Psoas muscle (tissue), 8 donors: ENCODE measurements around the gene MUC20. TPM values are rescaled to one million over a fixed set of nuclear protein-coding genes. Genes with fewer than 3 reads are reported as not detected.
"Not testable (repeated sequence)": the region's sequence is repeated elsewhere in the genome, so short reads cannot be mapped to it uniquely, and the experiment has no call there.

Experiments
- ATAC-seq, 4 donors: fragments of 200-7000 bp; cut with Tn5 transposase; one replicate each; pipeline ENCODE4 v1.9.1; 2020; ENCODE audit warnings: moderate library complexity in 3 of 4, mild to moderate bottlenecking in 2 of 4
- DNase-seq, 2 donors: peaks; one replicate each; pipeline ENCODE4 v3.0.0-alpha.2; 2020
- H3K27ac ChIP-seq: fragments of 200-600 bp; one replicate; pipeline ENCODE4 v1.8.0; 2022
- H3K27me3 ChIP-seq, 3 donors: fragments of 200-600 bp in 1 of 3; one replicate each; pipeline versions ENCODE4 v1.6.1 to v1.8.0; 2013 to 2022; ENCODE audit warnings: low read length in 2 of 3, mild to moderate bottlenecking in 2 of 3, moderate library complexity in 1 of 3; ENCODE audit not compliant: insufficient read depth in 3 of 3
- H3K36me3 ChIP-seq, 2 donors: fragments of 200-600 bp in 1 of 2; one replicate each; pipeline versions ENCODE4 v1.6.1 to v1.8.0; 2013 to 2022; ENCODE audit warnings: low read depth in 1 of 2, mild to moderate bottlenecking in 1 of 2, moderate library complexity in 1 of 2; ENCODE audit not compliant: insufficient read depth in 1 of 2
- H3K4me1 ChIP-seq: fragments of 200-600 bp; one replicate; pipeline ENCODE4 v1.8.0; 2022
- H3K4me3 ChIP-seq: fragments of 200-600 bp; one replicate; pipeline ENCODE4 v1.8.0; 2022; ENCODE audit warnings: mild to moderate bottlenecking
- H3K9me3 ChIP-seq: fragments of 200-600 bp; one replicate; pipeline ENCODE4 v1.8.0; 2022
- CTCF ChIP-seq: fragments of 200-600 bp; IDR thresholded peaks from one replicate; pipeline ENCODE4 v1.8.0; 2022; ENCODE audit warnings: antibody characterized with exemption
- WGBS, 3 donors: extraction: QIAGEN DNeasy Blood & Tissue Kit; methylation state at CpG; one replicate each; pipeline versions ENCODE4 v1.1.6 to v1.1.7; 2013; 5-methylcytosine and 5-hydroxymethylcytosine counted together
- intact Hi-C, 2 donors: fragments of 100-400 bp; cut with DNase I; formaldehyde crosslinking; loops; one replicate each; pipeline versions ENCODE4 v1.11.0 to v1.14.2; 2022
- polyA plus RNA-seq, 3 donors: library from polyadenylated mRNA; stranded (reverse); fragments of 200-250 nt; gene quantifications; one replicate each; pipeline ENCODE4 v1.2.3, GENCODE V29; 2013
- total RNA-seq, 4 donors: library from RNA; stranded (reverse); fragmentation: NEBNext Ultra II Directional in 2 of 4; extraction: Animal tissue kit (Norgen Biotek cat#: 25700) in 2 of 4; gene quantifications; one replicate each; pipeline versions ENCODE4 v1.2.1 to v1.2.4, GENCODE V29; 2021 to 2023
- donor health status: healthy with polysubstance abuse.
- donor health status: DM: no; HTN: no; CAD: no; lungs with moderate emphysema.
- donor health status: Bipolar disorder and iron deficiency.
- donor health status: healthy.
- donor health status: DM: yes; HTN: yes; CAD: no.
- donor health status: DM: no; HTN: no; CAD: no.
- donor health status: DM: no; HTN: no; CAD: no.
- donor health status: DM: yes; HTN: yes; CAD: no.

The MUC20 gene
- total and polyA plus RNA-seq, 7 donors = 1.3 to 3.9 (median 1.5) TPM

- TF ChIP-seq CTCF = no peak
- intact Hi-C loops = no loop called here
- H3K36me3 ChIP-seq = no peaks in the 10 kb centered on the region
- H3K9me3 ChIP-seq = no peaks in the 10 kb centered on the region
- DNase-seq (no peak), ATAC-seq (no peak)
- H3K27ac ChIP-seq = no peak overlapping the region
- WGBS, 3 donors = 76 to 83% (median 79%) methylated on average over 16 of the region's 16 CpGs
- H3K4me1 ChIP-seq = no peaks in the 10 kb centered on the region
- H3K27me3 ChIP-seq = peaks cover 0 to 4% (median 0%) of the 10 kb centered on the region in 3 donors
- H3K4me3 ChIP-seq = no peak overlapping the region
These were observed 49.5 kb downstream of the MUC20 start for GRCh38 chr3:195770081-195770840.

GRCh38 chr3:195770841-195771645 is 50.3 kb downstream of the MUC20 start:
- intact Hi-C loops, H3K4me1 ChIP-seq, H3K9me3 ChIP-seq, H3K27me3 ChIP-seq, DNase-seq, H3K27ac ChIP-seq, H3K36me3 ChIP-seq, H3K4me3 ChIP-seq, ATAC-seq: not testable (repeated sequence)
- WGBS, 3 donors = 93 to 99% (median 97%) methylated on average over 21 to 24 of the region's 28 CpGs

GRCh38 chr3:195771646-195772300 is 51.0 kb downstream of the MUC20 start:
- Histone ChIP-seq H3K4me1 (no peaks in the 10 kb centered on the region), H3K36me3 (no peaks in the 10 kb centered on the region), H3K27me3 (no peaks in the 10 kb centered on the region), H3K4me3 (no peak overlapping the region), H3K9me3 (no peaks in the 10 kb centered on the region), H3K27ac (no peak overlapping the region)
- intact Hi-C loops = no loop called here
- no peak for TF ChIP-seq CTCF
- 86 to 90% (median 89%) methylated on average over 13 to 14 of the region's 14 CpGs for WGBS, 3 donors
- DNase-seq (no peak), ATAC-seq (no peak)

GRCh38 chr3:195773956-195774537 is 53.3 kb downstream of the MUC20 start:
- Histone ChIP-seq H3K9me3 (no peaks in the 10 kb centered on the region), H3K4me1 (no peaks in the 10 kb centered on the region), H3K27me3 (no peaks in the 10 kb centered on the region), H3K36me3 (no peaks in the 10 kb centered on the region), H3K4me3 (no peak overlapping the region), H3K27ac (no peak overlapping the region)
- no peak for TF ChIP-seq CTCF
- no peak for DNase-seq
- WGBS, 3 donors = 93 to 95% (median 93%) methylated on average over 20 to 23 of the region's 23 CpGs
- ATAC-seq = no peak
- intact Hi-C loops = no loop called here

GRCh38 chr3:195774917-195775316 is 54.1 kb downstream of the MUC20 start:
- DNase-seq = peak; percentile 76 to 80
- ATAC-seq = peak; percentile 61 to 91 (median 76)
- H3K4me3 ChIP-seq = no peak overlapping the region
- no peaks in the 10 kb centered on the region for H3K36me3 ChIP-seq
- WGBS, 3 donors = 17 to 19% (median 17%) methylated on average over 13 of the region's 13 CpGs
- H3K27me3 ChIP-seq = no peaks in the 10 kb centered on the region
- peak; percentile 49 for TF ChIP-seq CTCF
- intact Hi-C loops = no loop called here
- no peaks in the 10 kb centered on the region for H3K4me1 ChIP-seq
- no peak overlapping the region for H3K27ac ChIP-seq
- no peaks in the 10 kb centered on the region for H3K9me3 ChIP-seq
